IPS-NIHi7 (cell line): Measurements from ENCODE around the gene CASP2.

Experiments
- DNase-seq: peaks from one replicate; pipeline ENCODE4 v3.0.0; 2012; ENCODE audit warnings: mixed read lengths; ENCODE audit errors: extremely low spot score

Gene CASP2

GRCh38 chr7:143287935-143288826 is at the start of gene CASP2:
Gene CASP2 (plus strand): TSS chr7:143288351. CDS start chr7:143288456, 105 bp downstream.
- DNase-seq: peak; percentile 100

GRCh38 chr7:143239813-143240212 is 48.3 kb upstream of the CASP2 start:
- DNase-seq: no peak

- DNase-seq: peak; percentile 73
Observed at GRCh38 chr7:143240291-143241168, 47.6 kb upstream of the CASP2 start.

- no peak for DNase-seq
Observed at GRCh38 chr7:143242306-143242705, 45.8 kb upstream of the CASP2 start.

GRCh38 chr7:143243111-143243510 is 45.0 kb upstream of the CASP2 start:
- DNase-seq: no peak

GRCh38 chr7:143243614-143244013 is 44.5 kb upstream of the CASP2 start:
- DNase-seq: no peak

GRCh38 chr7:143244321-143244720 is 43.8 kb upstream of the CASP2 start:
- DNase-seq: no peak

- DNase-seq: no peak
Observed at GRCh38 chr7:143245123-143245522, 43.0 kb upstream of the CASP2 start.

GRCh38 chr7:143247372-143247771 is 40.8 kb upstream of the CASP2 start:
- DNase-seq: no peak

GRCh38 chr7:143248761-143249354 is 39.3 kb upstream of the CASP2 start:
- DNase-seq: no peak

GRCh38 chr7:143250199-143250598 is 38.0 kb upstream of the CASP2 start:
- DNase-seq: no peak

- DNase-seq: no peak
Observed at GRCh38 chr7:143250822-143251221, 37.3 kb upstream of the CASP2 start.

- no peak for DNase-seq
Observed at GRCh38 chr7:143252006-143252405, 36.1 kb upstream of the CASP2 start.

GRCh38 chr7:143255564-143255963 is 32.6 kb upstream of the CASP2 start:
- DNase-seq: no peak

GRCh38 chr7:143256325-143256724 is 31.8 kb upstream of the CASP2 start:
- DNase-seq: no peak

GRCh38 chr7:143256932-143257331 is 31.2 kb upstream of the CASP2 start:
- no peak for DNase-seq

GRCh38 chr7:143257501-143257900 is 30.6 kb upstream of the CASP2 start:
- DNase-seq: no peak

GRCh38 chr7:143258831-143259230 is 29.3 kb upstream of the CASP2 start:
- DNase-seq: no peak

- DNase-seq: no peak
Observed at GRCh38 chr7:143259765-143260164, 28.4 kb upstream of the CASP2 start.

- DNase-seq: no peak
Observed at GRCh38 chr7:143261901-143262300, 26.2 kb upstream of the CASP2 start.

GRCh38 chr7:143263266-143264195 is 24.6 kb upstream of the CASP2 start, which contains the start of gene GSTK1:
Gene GSTK1 (plus strand): TSS chr7:143263441. CDS start chr7:143263514, 73 bp downstream.
- peak; percentile 91 for DNase-seq
